GM06990 (cell line): ENCODE data around the gene GRID1.

ENCODE experiments used
- DNase-seq: peaks from one replicate; pipeline ENCODE4 v3.0.0-alpha.2; 2011; ENCODE audit not compliant: insufficient read length; ENCODE audit errors: extremely low read depth
- H3K27me3 ChIP-seq: replicated peaks from 2 replicates; pipeline ENCODE4 v1.6.0; 2011; ENCODE audit warnings: low read length; ENCODE audit not compliant: control insufficient read depth, insufficient read depth
- H3K36me3 ChIP-seq: 2 replicates; pipeline ENCODE4 v1.5.1; 2011; ENCODE audit warnings: low read length; ENCODE audit not compliant: control insufficient read depth, insufficient read depth
- H3K4me3 ChIP-seq: replicated peaks from 2 replicates; pipeline ENCODE4 v1.5.1; 2011; ENCODE audit warnings: low read depth, mild to moderate bottlenecking, control low read depth, low read length
- CTCF ChIP-seq: IDR thresholded peaks from 2 replicates; pipeline ENCODE4 v1.5.1; 2011; ENCODE audit warnings: low read length, control low read depth, mild to moderate bottlenecking, inconsistent platforms; ENCODE audit not compliant: insufficient read depth, poor library complexity, severe bottlenecking

The GRID1 gene

DNA sequence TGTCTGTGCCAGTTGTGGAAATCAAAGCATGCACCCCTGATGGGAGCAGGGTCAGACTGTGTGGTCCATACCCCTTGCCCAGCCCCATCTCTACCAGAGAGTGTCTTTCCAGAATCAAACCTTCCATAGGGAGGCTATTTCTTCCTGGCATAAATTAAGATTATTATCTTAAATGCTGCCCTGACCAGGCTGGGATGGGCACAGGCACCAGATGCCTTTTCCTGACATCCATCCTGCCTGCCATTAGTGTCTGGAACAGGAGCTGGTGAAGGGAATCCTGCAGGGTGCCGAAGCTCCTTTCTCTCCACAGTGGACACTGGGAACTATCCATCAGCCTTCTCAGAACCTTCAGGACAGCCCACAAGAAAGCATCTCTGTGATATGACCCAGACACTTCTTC lies 296.3 kb downstream of the GRID1 start:
- TF ChIP-seq CTCF = no peak
- no peak overlapping the region for H3K4me3 ChIP-seq
- no peaks in the 10 kb centered on the region for H3K36me3 ChIP-seq
- no peaks in the 10 kb centered on the region; the same call in 1 of the 2 replicates for H3K27me3 ChIP-seq
- DNase-seq = no peak

DNA sequence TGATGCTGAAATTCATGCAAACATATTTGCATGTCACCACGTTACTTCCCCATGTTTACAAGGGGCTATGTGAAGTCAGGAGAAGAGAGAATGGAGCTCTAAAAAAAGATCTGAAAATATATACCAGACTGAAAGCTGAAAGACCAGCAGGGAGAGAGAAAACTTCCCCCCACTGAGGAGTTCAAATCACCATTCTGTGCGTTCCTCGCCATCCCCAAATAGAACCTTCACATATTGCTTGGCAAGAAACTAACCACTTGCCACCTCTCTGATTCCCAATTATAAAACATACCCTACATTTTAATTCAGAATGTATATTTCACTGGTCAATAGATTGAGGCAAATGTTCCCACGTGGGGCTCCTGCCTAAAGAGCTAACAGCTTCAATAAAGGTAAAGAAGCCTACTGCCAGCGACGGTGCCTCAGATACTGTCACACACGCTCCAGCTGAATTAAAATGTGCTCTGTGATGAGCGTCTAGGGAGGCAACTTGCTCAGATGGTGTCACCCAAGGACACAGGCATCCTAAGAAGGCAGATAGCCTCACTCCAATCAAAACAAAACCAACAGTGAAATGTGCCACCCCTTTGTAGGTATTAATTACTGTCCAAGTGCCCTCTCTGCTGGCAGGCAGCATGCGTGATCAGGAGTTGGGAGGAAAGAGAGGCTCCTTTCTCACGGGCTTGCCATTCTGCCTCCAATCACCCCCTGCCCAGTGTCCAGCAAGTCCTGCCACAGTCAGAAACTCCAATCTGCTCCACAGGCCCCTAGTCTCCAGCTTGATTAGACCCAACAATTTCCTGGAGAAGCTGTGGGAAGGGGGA lies 298.2 kb downstream of the GRID1 start:
- Histone ChIP-seq H3K27me3 (peaks cover 2% of the 10 kb centered on the region), H3K36me3 (no peaks in the 10 kb centered on the region), H3K4me3 (no peak overlapping the region)
- TF ChIP-seq CTCF = no peak
- DNase-seq = no peak

DNA sequence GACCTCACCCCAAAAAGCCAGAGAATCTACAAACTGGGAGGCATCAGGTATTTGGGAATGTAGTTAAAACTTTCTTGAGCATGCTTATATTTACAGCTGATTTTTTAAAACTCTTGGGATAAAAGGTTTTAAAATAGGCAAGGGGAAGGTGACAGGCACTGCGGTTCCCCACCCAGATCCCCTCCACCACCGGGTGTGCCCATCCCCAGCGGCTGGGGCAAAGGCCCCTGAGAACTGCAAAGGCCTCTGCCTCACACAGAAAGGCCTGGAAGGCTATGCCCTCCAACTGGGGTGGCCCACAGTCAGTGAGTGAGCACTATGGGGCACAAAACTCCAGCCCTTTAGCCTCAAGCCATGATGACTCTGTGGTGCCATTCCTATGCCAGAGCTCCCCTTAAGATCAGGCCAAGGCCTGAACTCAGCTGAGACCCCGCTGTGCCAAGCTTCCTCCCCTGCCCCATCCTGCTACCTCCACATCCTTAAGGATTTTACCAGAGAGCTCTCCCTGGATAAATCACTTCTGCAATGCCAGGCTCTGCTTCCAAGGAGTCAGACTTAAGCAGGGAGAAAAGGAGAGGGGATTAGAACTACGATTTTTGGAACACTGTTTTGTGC lies 299.1 kb downstream of the GRID1 start:
- no peak for DNase-seq
- no peak for TF ChIP-seq CTCF
- no peaks in the 10 kb centered on the region for H3K36me3 ChIP-seq
- no peak overlapping the region for H3K4me3 ChIP-seq
- H3K27me3 ChIP-seq = peaks cover 2% of the 10 kb centered on the region

GRCh38 chr10:86066696-86067095 lies 299.9 kb downstream of the GRID1 start:
- TF ChIP-seq CTCF = no peak
- H3K27me3 ChIP-seq = peaks cover 2% of the 10 kb centered on the region
- H3K36me3 ChIP-seq = no peaks in the 10 kb centered on the region
- no peak for DNase-seq
- no peak overlapping the region for H3K4me3 ChIP-seq

DNA sequence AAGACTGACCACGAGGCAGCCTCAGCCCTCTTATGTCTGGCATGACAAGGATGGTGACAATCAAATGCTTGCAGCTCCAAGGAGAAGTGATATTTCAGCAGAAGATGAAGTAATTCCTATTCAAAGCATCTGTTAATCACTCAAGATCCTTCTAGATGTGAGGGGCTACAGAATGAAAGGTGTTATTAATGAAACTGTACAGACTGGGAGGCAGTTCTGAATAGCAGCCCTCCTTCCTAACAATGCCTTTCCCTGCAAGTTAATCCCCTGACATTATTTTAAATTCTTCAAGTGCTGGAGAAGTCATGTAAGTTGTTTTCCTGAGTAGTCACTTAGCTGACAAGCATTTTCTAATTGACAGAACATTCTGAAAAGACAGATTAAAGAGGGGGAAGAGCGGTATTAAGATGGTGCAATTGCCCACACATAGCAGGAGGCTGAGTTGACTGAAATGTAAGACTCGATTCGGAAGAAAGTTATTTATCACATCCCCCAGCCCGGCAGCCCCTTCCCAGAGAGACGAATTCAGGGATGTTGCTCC lies 300.8 kb downstream of the GRID1 start:
- H3K36me3 ChIP-seq = no peaks in the 10 kb centered on the region
- H3K4me3 ChIP-seq = no peak overlapping the region
- no peak for TF ChIP-seq CTCF
- peaks cover 2% of the 10 kb centered on the region for H3K27me3 ChIP-seq
- DNase-seq = no peak
